ENCODE results near the gene DCBLD2. TPM values are rescaled to one million over a fixed set of nuclear protein-coding genes. Genes with fewer than 3 reads are reported as not detected.

The DCBLD2 gene
- total RNA-seq, 1 donor from 2014 or later, result 145 TPM

DNA sequence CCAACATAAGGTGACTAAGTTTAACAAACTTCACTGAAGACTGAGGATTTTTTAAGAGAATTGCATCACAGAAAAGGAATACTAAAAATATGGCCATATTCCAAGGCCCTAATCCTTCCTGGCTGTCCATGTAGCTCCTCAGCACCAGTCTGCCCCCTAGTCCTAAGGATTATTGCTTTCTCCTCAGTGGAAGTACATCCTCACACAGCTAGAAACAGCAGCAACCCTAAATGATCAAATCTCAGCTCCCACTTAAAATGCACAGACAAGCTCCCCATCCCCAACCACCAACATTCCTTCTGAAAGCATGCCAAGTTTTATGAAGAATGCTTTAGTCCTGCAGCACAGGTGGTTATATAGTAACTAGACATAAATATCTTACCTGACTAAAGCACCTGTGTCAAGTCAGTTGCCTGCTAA lies 123.7 kb downstream of the DCBLD2 start:
- no peak overlapping the region for H2AFZ ChIP-seq (replicated peaks)
- no peak overlapping the region for H3K4me3 ChIP-seq
- H3K9ac ChIP-seq, result no peak overlapping the region
- no peaks in the 10 kb centered on the region for H3K27me3 ChIP-seq
- peaks cover 2% of the 10 kb centered on the region for H3K36me3 Mint-ChIP-seq
- no peak overlapping the region for H3K27ac Mint-ChIP-seq
- no peak overlapping the region for H3K4me3 Mint-ChIP-seq
- H3K9me3 Mint-ChIP-seq, result no peaks in the 10 kb centered on the region
- H3K36me3 ChIP-seq, result no peaks in the 10 kb centered on the region
- H3K4me1 ChIP-seq, result peaks cover under 1% of the 10 kb centered on the region
- peaks cover 7% of the 10 kb centered on the region for H3K4me1 Mint-ChIP-seq
- no peaks in the 10 kb centered on the region for H3K9me3 ChIP-seq (ENCODE audit: low read depth)
- H3K4me2 ChIP-seq, result no peak overlapping the region
- no peaks in the 10 kb centered on the region for H4K20me1 ChIP-seq (ENCODE audit: low read depth)
- H3K27ac ChIP-seq, result no peak overlapping the region
- no peaks in the 10 kb centered on the region for H3F3A ChIP-seq (ENCODE audit: low read depth)
- TF ChIP-seq EZH2phosphoT487 (IDR thresholded peaks at IDR 0.05) (no peak), EZH2 (IDR thresholded peaks at IDR 0.05) (no peak)
- TF ChIP-seq, protein P1, sequence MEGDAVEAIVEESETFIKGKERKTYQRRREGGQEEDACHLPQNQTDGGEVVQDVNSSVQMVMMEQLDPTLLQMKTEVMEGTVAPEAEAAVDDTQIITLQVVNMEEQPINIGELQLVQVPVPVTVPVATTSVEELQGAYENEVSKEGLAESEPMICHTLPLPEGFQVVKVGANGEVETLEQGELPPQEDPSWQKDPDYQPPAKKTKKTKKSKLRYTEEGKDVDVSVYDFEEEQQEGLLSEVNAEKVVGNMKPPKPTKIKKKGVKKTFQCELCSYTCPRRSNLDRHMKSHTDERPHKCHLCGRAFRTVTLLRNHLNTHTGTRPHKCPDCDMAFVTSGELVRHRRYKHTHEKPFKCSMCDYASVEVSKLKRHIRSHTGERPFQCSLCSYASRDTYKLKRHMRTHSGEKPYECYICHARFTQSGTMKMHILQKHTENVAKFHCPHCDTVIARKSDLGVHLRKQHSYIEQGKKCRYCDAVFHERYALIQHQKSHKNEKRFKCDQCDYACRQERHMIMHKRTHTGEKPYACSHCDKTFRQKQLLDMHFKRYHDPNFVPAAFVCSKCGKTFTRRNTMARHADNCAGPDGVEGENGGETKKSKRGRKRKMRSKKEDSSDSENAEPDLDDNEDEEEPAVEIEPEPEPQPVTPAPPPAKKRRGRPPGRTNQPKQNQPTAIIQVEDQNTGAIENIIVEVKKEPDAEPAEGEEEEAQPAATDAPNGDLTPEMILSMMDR (IDR thresholded peaks at IDR 0.05), result no peak
- no peak for DNase-seq (ENCODE audit: low spot score)
- no peaks in the 10 kb centered on the region for H3K27me3 Mint-ChIP-seq (ENCODE audit: insufficient read depth, low read depth)
- no peaks in the 10 kb centered on the region for H3K79me2 ChIP-seq (ENCODE audit: low read depth)

DNA sequence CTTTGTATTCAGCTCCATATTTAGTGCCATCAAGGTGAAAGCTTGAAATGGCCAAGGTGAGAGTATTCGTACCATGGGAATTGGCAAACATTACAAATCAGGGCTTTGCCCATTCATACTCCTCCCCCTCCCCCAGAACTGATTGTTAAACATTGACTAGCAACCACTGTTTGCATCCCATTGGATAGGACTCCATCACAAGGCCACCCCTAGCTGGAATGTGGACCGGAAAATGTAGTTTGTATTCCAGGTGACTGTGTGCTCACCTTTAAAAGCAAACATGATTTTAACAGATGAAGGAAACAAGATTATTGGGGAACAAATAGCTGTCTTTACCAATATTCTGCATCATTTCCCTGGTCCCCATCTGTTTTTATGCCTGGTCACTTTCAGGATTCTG lies 124.2 kb downstream of the DCBLD2 start:
- H3K9ac ChIP-seq, result no peak overlapping the region

DNA sequence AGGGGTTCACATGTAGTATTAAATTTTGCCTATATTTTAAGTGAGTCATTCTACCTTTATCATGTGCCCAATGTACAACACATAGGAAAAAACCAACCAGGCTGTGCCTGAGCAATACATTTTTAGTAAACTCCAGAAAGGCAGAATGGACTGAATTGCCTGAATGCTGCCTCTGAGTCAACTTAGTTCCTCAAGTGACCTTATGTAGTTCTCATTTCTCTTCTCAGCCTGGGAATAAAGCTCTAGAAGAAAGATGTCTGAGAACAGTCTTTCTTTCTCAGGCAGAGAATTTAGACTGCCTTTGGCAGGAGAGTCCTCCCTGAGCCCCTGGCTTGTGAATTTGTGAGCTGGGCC lies 125.4 kb downstream of the DCBLD2 start:
- H3K4me2 ChIP-seq, result no peak overlapping the region
- no peak overlapping the region for H3K9ac ChIP-seq
- no peaks in the 10 kb centered on the region for H3K79me2 ChIP-seq (ENCODE audit: low read depth)
- Mint-ChIP-seq H3K9me3 (no peaks in the 10 kb centered on the region), H3K27me3 (ENCODE audit: insufficient read depth, low read depth) (no peaks in the 10 kb centered on the region), H3K27ac (no peak overlapping the region), H3K36me3 (peaks cover 2% of the 10 kb centered on the region), H3K4me1 (peaks cover 2% of the 10 kb centered on the region), H3K4me3 (no peak overlapping the region)
- H3F3A ChIP-seq (ENCODE audit: low read depth), result no peaks in the 10 kb centered on the region
- no peaks in the 10 kb centered on the region for H3K36me3 ChIP-seq
- H4K20me1 ChIP-seq (ENCODE audit: low read depth), result no peaks in the 10 kb centered on the region
- no peak overlapping the region for H3K4me3 ChIP-seq
- TF ChIP-seq, protein P1 (IDR thresholded peaks at IDR 0.05), result no peak
- TF ChIP-seq EZH2 (IDR thresholded peaks at IDR 0.05), result no peak
- TF ChIP-seq EZH2phosphoT487 (IDR thresholded peaks at IDR 0.05), result no peak
- H3K27me3 ChIP-seq, result no peaks in the 10 kb centered on the region
- H3K4me1 ChIP-seq, result no peaks in the 10 kb centered on the region
- H2AFZ ChIP-seq (replicated peaks), result no peak overlapping the region
- no peak overlapping the region for H3K27ac ChIP-seq
- DNase-seq (ENCODE audit: low spot score), result no peak
- no peaks in the 10 kb centered on the region for H3K9me3 ChIP-seq (ENCODE audit: low read depth)

More for the DNA sequence above, 124.2 kb downstream of the DCBLD2 start:
- H3K36me3 ChIP-seq, result no peaks in the 10 kb centered on the region
- no peaks in the 10 kb centered on the region for H3K9me3 Mint-ChIP-seq
- H3K27me3 Mint-ChIP-seq (ENCODE audit: insufficient read depth, low read depth), result no peaks in the 10 kb centered on the region
- no peak overlapping the region for H2AFZ ChIP-seq (replicated peaks)
- H3K79me2 ChIP-seq (ENCODE audit: low read depth), result no peaks in the 10 kb centered on the region
- no peak overlapping the region for H3K27ac ChIP-seq
- no peaks in the 10 kb centered on the region for H3K9me3 ChIP-seq (ENCODE audit: low read depth)
- H3K27me3 ChIP-seq, result no peaks in the 10 kb centered on the region
- H3K4me1 Mint-ChIP-seq, result peaks cover 3% of the 10 kb centered on the region
- DNase-seq (ENCODE audit: low spot score), result no peak
- H3K4me3 Mint-ChIP-seq, result no peak overlapping the region
- H3K36me3 Mint-ChIP-seq, result peaks cover 2% of the 10 kb centered on the region
- TF ChIP-seq EZH2 (IDR thresholded peaks at IDR 0.05) (no peak), EZH2phosphoT487 (IDR thresholded peaks at IDR 0.05) (no peak)
- TF ChIP-seq, protein P1 (IDR thresholded peaks at IDR 0.05), result no peak
- H3K4me2 ChIP-seq, result no peak overlapping the region
- no peaks in the 10 kb centered on the region for H3F3A ChIP-seq (ENCODE audit: low read depth)
- no peaks in the 10 kb centered on the region for H4K20me1 ChIP-seq (ENCODE audit: low read depth)
- no peaks in the 10 kb centered on the region for H3K4me1 ChIP-seq
- no peak overlapping the region for H3K4me3 ChIP-seq
- H3K27ac Mint-ChIP-seq, result no peak overlapping the region
